ENCODE data around the gene PTPN3.

The PTPN3 gene

GRCh38 chr9:109421026-109421970, 76.8 kb downstream of the PTPN3 start:
- DNase-seq: no peak

GRCh38 chr9:109419531-109419930, 78.6 kb downstream of the PTPN3 start:
- no peak for DNase-seq

- no peak for DNase-seq
Observed at GRCh38 chr9:109418827-109419226, 79.3 kb downstream of the PTPN3 start.

- no peak for DNase-seq
Observed at GRCh38 chr9:109417585-109418544, 80.2 kb downstream of the PTPN3 start.

GRCh38 chr9:109417054-109417453, 81.1 kb downstream of the PTPN3 start:
- DNase-seq: no peak

GRCh38 chr9:109416135-109416706, 81.9 kb downstream of the PTPN3 start:
- DNase-seq: no peak

GRCh38 chr9:109414125-109414785, 83.9 kb downstream of the PTPN3 start:
- DNase-seq: no peak

- peak; percentile 3 for DNase-seq
Observed at GRCh38 chr9:109411798-109412352, 86.2 kb downstream of the PTPN3 start.

GRCh38 chr9:109411069-109411761, 86.9 kb downstream of the PTPN3 start:
- no peak for DNase-seq

GRCh38 chr9:109409773-109410397, 88.2 kb downstream of the PTPN3 start:
- DNase-seq: no peak

- no peak for DNase-seq
Observed at GRCh38 chr9:109408759-109409462, 89.2 kb downstream of the PTPN3 start.

GRCh38 chr9:109403766-109404320, 94.3 kb downstream of the PTPN3 start:
- no peak for DNase-seq

GRCh38 chr9:109403116-109403515, 95.0 kb downstream of the PTPN3 start:
- no peak for DNase-seq

GRCh38 chr9:109401990-109402318, 96.2 kb downstream of the PTPN3 start:
- DNase-seq: no peak

GRCh38 chr9:109401169-109401989, 96.7 kb downstream of the PTPN3 start:
- DNase-seq: peak; percentile 4

- DNase-seq: no peak
Observed at GRCh38 chr9:109399258-109399767, 98.8 kb downstream of the PTPN3 start.

GRCh38 chr9:109391176-109391575, 106.9 kb downstream of the PTPN3 start:
- DNase-seq: no peak

- DNase-seq: no peak
Observed at GRCh38 chr9:109387856-109388255, 110.3 kb downstream of the PTPN3 start.

- DNase-seq: no peak
Observed at GRCh38 chr9:109387206-109387605, 110.9 kb downstream of the PTPN3 start.
